HCT116 (cell line): Measurements from ENCODE around the gene PAEP. TPM values are rescaled to one million over a fixed set of nuclear protein-coding genes. Genes with fewer than 3 reads are reported as not detected.

Experiments
- ATAC-seq: fragments of 200-7000 bp; cut with Tn5 transposase; 2 replicates; pipeline ENCODE4 v1.9.1; 2020; ENCODE audit warnings: mild to moderate bottlenecking, moderate library complexity
- BruUV-seq: library from RNA; stranded (reverse); fragments of 400-500 nt; replicated peaks from 2 replicates; lab custom pipeline; 2021; lab: Mats Ljungman, UMichigan
- CTCF ChIA-PET: fragments of 300-600 bp; sonication (Branson Sonifier 250); formaldehyde crosslinking; loops from one replicate; lab custom pipeline; 2021; ENCODE audit warnings: antibody characterized with exemption; lab: Charles Lee
- POLR2A ChIA-PET: fragments of 300-600, 350-600 bp; sonication (Branson Sonifier 250); formaldehyde crosslinking; loops from one replicate; lab custom pipeline; 2021; ENCODE audit warnings: antibody characterized with exemption; lab: Charles Lee
- RAD21 ChIA-PET, 2 experiments: fragments of 300-600 bp; sonication (Branson Sonifier 250); formaldehyde crosslinking; loops; one replicate each; lab custom pipeline; 2023; ENCODE audit warnings: low total read pairs in 2 of 2; ENCODE audit not compliant: uncharacterized antibody in 2 of 2, unreplicated experiment in 2 of 2, low non-redundant PET in 1 of 2; lab: Charles Lee
- DNase-seq: peaks from one replicate; pipeline ENCODE4 v3.0.0-alpha.2; 2010; ENCODE audit warnings: low read depth, low spot score
- H2AFZ ChIP-seq: fragments of 200-600 bp; shearing (Covaris generic), sonication (generic); 2 replicates; pipeline ENCODE4 v1.6.1; 2017; ENCODE audit warnings: low read depth, mixed run types, mixed read lengths, antibody characterized with exemption, low read length; ENCODE audit not compliant: poor library complexity, severe bottlenecking
- H3K27ac ChIP-seq: 2 replicates; pipeline ENCODE4 v1.5.1; 2012; ENCODE audit warnings: low read depth, low read length
- H3K27me3 ChIP-seq: fragments of 200-600 bp; sonication (generic); 2 replicates; pipeline ENCODE4 v1.6.1; 2016; ENCODE audit warnings: mixed run types, low read length, mixed read lengths; ENCODE audit not compliant: insufficient read depth
- H3K36me3 ChIP-seq, 2 experiments: fragments of 200-500 bp in 1 of 2; fragments of 200-600 bp in 1 of 2; sonication (Bioruptor generic) in 1 of 2; sonication (generic) in 1 of 2; 2 replicates each; pipeline versions ENCODE4 v1.5.1 to v1.6.1; 2014 to 2016; ENCODE audit warnings: low read length in 2 of 2, inconsistent platforms in 1 of 2, mixed read lengths in 1 of 2, mixed run types in 1 of 2; ENCODE audit not compliant: insufficient read depth in 2 of 2, control insufficient read depth in 1 of 2
- H3K4me1 ChIP-seq, 2 experiments: fragments of 200-600 bp in 1 of 2; sonication (generic) in 1 of 2; 2 replicates each; pipeline versions ENCODE4 v1.5.1 to v1.6.1; 2012 to 2017; ENCODE audit warnings: low read length in 2 of 2, inconsistent platforms in 1 of 2, mild to moderate bottlenecking in 1 of 2, mixed read lengths in 1 of 2, mixed run types in 1 of 2, moderate library complexity in 1 of 2; ENCODE audit not compliant: insufficient read depth in 2 of 2, control insufficient read depth in 1 of 2
- H3K4me2 ChIP-seq: fragments of 200-600 bp; sonication (generic); 2 replicates; pipeline ENCODE4 v1.6.1; 2017; ENCODE audit warnings: mixed run types, low read length, mixed read lengths
- H3K4me3 ChIP-seq, 2 experiments: fragments of 200-600 bp in 1 of 2; sonication (generic) in 1 of 2; replicated peaks in 1 of 2; 2 replicates each; pipeline ENCODE4 v1.5.1; 2011 to 2016; ENCODE audit warnings: low read length in 2 of 2, control low read depth in 1 of 2, low read depth in 1 of 2, mild to moderate bottlenecking in 1 of 2, mixed read lengths in 1 of 2, mixed run types in 1 of 2
- H3K79me2 ChIP-seq: fragments of 200-600 bp; sonication (generic); 2 replicates; pipeline ENCODE4 v1.6.1; 2017; ENCODE audit warnings: mild to moderate bottlenecking, mixed run types, low read length, moderate library complexity, mixed read lengths; ENCODE audit not compliant: insufficient read depth
- H3K9ac ChIP-seq: fragments of 200-600 bp; sonication (generic); 2 replicates; pipeline ENCODE4 v1.6.1; 2016; ENCODE audit warnings: low read length, mixed read lengths
- H3K9me2 ChIP-seq: fragments of 200-600 bp; sonication (generic), shearing (Covaris generic); 2 replicates; pipeline ENCODE4 v1.6.1; 2017; ENCODE audit warnings: mixed run types, mild to moderate bottlenecking, moderate library complexity; ENCODE audit not compliant: insufficient read depth
- H3K9me3 ChIP-seq, 2 experiments: fragments of 200-500 bp in 1 of 2; fragments of 200-600 bp in 1 of 2; sonication (Bioruptor generic) in 1 of 2; sonication (generic) in 1 of 2; 2 replicates each; pipeline ENCODE4 v1.6.1; 2014 to 2017; ENCODE audit warnings: low read length in 2 of 2, mixed read lengths in 2 of 2, inconsistent platforms in 1 of 2, low read depth in 1 of 2, mild to moderate bottlenecking in 1 of 2, mixed run types in 1 of 2, moderate library complexity in 1 of 2; ENCODE audit not compliant: control insufficient read depth in 1 of 2, insufficient read depth in 1 of 2
- H4K20me1 ChIP-seq: fragments of 200-600 bp; sonication (generic), shearing (Covaris generic); 2 replicates; pipeline ENCODE4 v1.6.1; 2017; ENCODE audit warnings: mixed run types, mild to moderate bottlenecking, moderate library complexity; ENCODE audit not compliant: insufficient read depth
- ATF3 ChIP-seq: IDR thresholded peaks from 2 replicates; pipeline ENCODE4 v1.6.1; 2012
- CBX3 ChIP-seq: IDR thresholded peaks from 2 replicates; pipeline ENCODE4 v1.6.1; 2012; ENCODE audit warnings: low read depth
- CEBPB ChIP-seq: IDR thresholded peaks from 2 replicates; pipeline ENCODE4 v1.6.1; 2012; ENCODE audit warnings: low read depth
- CTCF ChIP-seq, 3 experiments: fragments of 200-600 bp in 1 of 3; sonication (generic) in 1 of 3; IDR thresholded peaks in 2 of 3; conservative IDR thresholded peaks in 1 of 3; 2 replicates each; pipeline ENCODE4 v1.5.1; 2012 to 2017; ENCODE audit warnings: low read depth in 2 of 3, low read length in 2 of 3, antibody characterized with exemption in 1 of 3, borderline replicate concordance in 1 of 3, control low read depth in 1 of 3, mild to moderate bottlenecking in 1 of 3, mixed read lengths in 1 of 3, mixed run types in 1 of 3, moderate library complexity in 1 of 3; ENCODE audit not compliant: insufficient read depth in 1 of 3
- EGR1 ChIP-seq: IDR thresholded peaks from 2 replicates; pipeline ENCODE4 v1.6.1; 2012; ENCODE audit warnings: low read depth
- ELF1 ChIP-seq: IDR thresholded peaks from 2 replicates; pipeline ENCODE4 v1.6.1; 2012; ENCODE audit warnings: low read depth, borderline replicate concordance
- FOSL1 ChIP-seq: IDR thresholded peaks from 2 replicates; pipeline ENCODE4 v1.6.1; 2012; ENCODE audit warnings: low read depth
- JUND ChIP-seq: IDR thresholded peaks from 2 replicates; pipeline ENCODE4 v1.6.1; 2012
- POLR2A ChIP-seq: IDR thresholded peaks from 2 replicates; pipeline ENCODE4 v1.7.0; 2011; ENCODE audit warnings: borderline replicate concordance; ENCODE audit not compliant: insufficient read depth, insufficient read length; ENCODE audit errors: extremely low read depth
- REST ChIP-seq: IDR thresholded peaks from 2 replicates; pipeline ENCODE4 v1.6.1; 2012; ENCODE audit warnings: low read depth
- SIN3A ChIP-seq: IDR thresholded peaks from 2 replicates; pipeline ENCODE4 v1.6.1; 2012; ENCODE audit warnings: low read depth
- SRF ChIP-seq: IDR thresholded peaks from 2 replicates; pipeline ENCODE4 v1.6.1; 2012; ENCODE audit warnings: low read depth
- YY1 ChIP-seq: IDR thresholded peaks from 2 replicates; pipeline ENCODE4 v1.6.1; 2011; ENCODE audit warnings: low read length, low read depth, moderate library complexity, mild to moderate bottlenecking; ENCODE audit not compliant: insufficient replicate concordance; ENCODE audit errors: extremely low read depth
- ZBTB33 ChIP-seq: IDR thresholded peaks from 2 replicates; pipeline ENCODE4 v1.6.1; 2011; ENCODE audit warnings: mild to moderate bottlenecking, low read length, moderate library complexity; ENCODE audit not compliant: insufficient replicate concordance; ENCODE audit errors: extremely low read depth
- ZNF274 ChIP-seq: fragments of 200-500 bp; sonication (Bioruptor generic); IDR thresholded peaks from 2 replicates; pipeline ENCODE4 v1.6.1; 2014; ENCODE audit warnings: mild to moderate bottlenecking, low read depth, low read length, inconsistent platforms
- intact Hi-C: fragments of 100-400 bp; cut with micrococcal nuclease; formaldehyde crosslinking; loops from 2 replicates; pipeline ENCODE4 v1.10.0; 2022
- total RNA-seq: library from RNA; stranded (reverse); gene quantifications from one replicate; pipeline ENCODE4 v1.2.1, GENCODE V29; 2021; ENCODE audit not compliant: unreplicated experiment

The PAEP gene
- total RNA-seq, 1 experiment from 2014 or later: not detected

- ChIA-PET CTCF (no interaction called here), RAD21 (no interaction called here), POLR2A (no interaction called here)
- H3K27ac ChIP-seq: no peak overlapping the region
- BruUV-seq: no TSS peak
- ATAC-seq (no peak), DNase-seq (no peak)
- peaks cover 17% of the 10 kb centered on the region for H3K27me3 ChIP-seq
- no peak for TF ChIP-seq YY1
- TF ChIP-seq SIN3A: no peak
- TF ChIP-seq POLR2A: no peak
- no peak overlapping the region for H3K4me2 ChIP-seq
- H4K20me1 ChIP-seq: no peaks in the 10 kb centered on the region
- no peak overlapping the region for H2AFZ ChIP-seq
- H3K79me2 ChIP-seq: no peaks in the 10 kb centered on the region
- H3K9ac ChIP-seq: no peak overlapping the region
- intact Hi-C loops: no loop called here
- H3K4me3 ChIP-seq: no peak overlapping the region
- no peaks in the 10 kb centered on the region for H3K9me3 ChIP-seq
- H3K4me1 ChIP-seq: no peaks in the 10 kb centered on the region
- H3K36me3 ChIP-seq: no peaks in the 10 kb centered on the region
- no peaks in the 10 kb centered on the region for H3K9me2 ChIP-seq
These were observed 15.7 kb downstream of the PAEP start for GRCh38 chr9:135577256-135577655.

GRCh38 chr9:135579356-135579755, 17.8 kb downstream of the PAEP start:
- H4K20me1 ChIP-seq: no peaks in the 10 kb centered on the region
- no peak overlapping the region for H3K9ac ChIP-seq
- ChIA-PET CTCF (no interaction called here), RAD21 (no interaction called here), POLR2A (no interaction called here)
- no peaks in the 10 kb centered on the region for H3K4me1 ChIP-seq
- BruUV-seq: no TSS peak
- peaks cover 6% of the 10 kb centered on the region; the same call in 1 of the 2 replicates for H3K27me3 ChIP-seq
- no peak overlapping the region for H3K27ac ChIP-seq
- H3K36me3 ChIP-seq: no peaks in the 10 kb centered on the region
- ATAC-seq (no peak), DNase-seq (no peak)
- no peak overlapping the region for H2AFZ ChIP-seq
- intact Hi-C loops: no loop called here
- H3K4me2 ChIP-seq: no peak overlapping the region
- H3K4me3 ChIP-seq: no peak overlapping the region
- H3K9me3 ChIP-seq: no peaks in the 10 kb centered on the region
- H3K79me2 ChIP-seq: no peaks in the 10 kb centered on the region
- no peaks in the 10 kb centered on the region for H3K9me2 ChIP-seq
- TF ChIP-seq ELF1: no peak
- TF ChIP-seq ATF3: no peak
- TF ChIP-seq EGR1: no peak
- TF ChIP-seq ZNF274: no peak
- no peak for TF ChIP-seq FOSL1
- no peak for TF ChIP-seq JUND
- TF ChIP-seq CEBPB: no peak
- TF ChIP-seq REST: no peak
- TF ChIP-seq ZBTB33: no peak
- TF ChIP-seq CTCF (IDR thresholded peaks at IDR 0.05 in 2 of 3, conservative IDR thresholded peaks at IDR 0.05 in 1 of 3; ENCODE audit: borderline replicate concordance in 1 of 3, insufficient read depth in 1 of 3, low read depth in 2 of 3, low read length in 2 of 3): no peak
- TF ChIP-seq SRF: no peak
- TF ChIP-seq CBX3: no peak
